ENCODE results near the gene ATP10A.

Gene ATP10A

GRCh38 chr15:25863111-25863967 lies at the start of gene ATP10A:
TSS of gene ATP10A (minus strand) at chr15:25863327. CDS start at chr15:25863096, 231 bp downstream.
- TF ChIP-seq CTCF (IDR thresholded peaks at IDR 0.05; ENCODE audit: low read depth, low read length): peak; percentile 2
- peak; percentile 57 for DNase-seq (ENCODE audit: low read depth, low spot score)
- peak within 1 kb of the TSS; percentile 55 for H3K4me3 ChIP-seq (ENCODE audit: low read depth, low read length)

GRCh38 chr15:25912035-25912434 lies 48.9 kb upstream of the ATP10A start:
- no peak for DNase-seq (ENCODE audit: low read depth, low spot score)
- H3K4me3 ChIP-seq (ENCODE audit: low read depth, low read length): no peak overlapping the region
- in situ Hi-C loops (cut with HindIII; ENCODE audit: low sequenced_read_pairs): no loop called here
- TF ChIP-seq CTCF (IDR thresholded peaks at IDR 0.05; ENCODE audit: low read depth, low read length): no peak

More at GRCh38 chr15:25863111-25863967, at the start of gene ATP10A:
- in situ Hi-C loops (cut with HindIII; ENCODE audit: low sequenced_read_pairs): no loop called here

- in situ Hi-C loops (cut with HindIII; ENCODE audit: low sequenced_read_pairs): no loop called here
These were observed 47.7 kb upstream of the ATP10A start for GRCh38 chr15:25910832-25911231.

GRCh38 chr15:25909806-25910205 lies 46.7 kb upstream of the ATP10A start:
- H3K4me3 ChIP-seq (ENCODE audit: low read depth, low read length): no peak overlapping the region
- TF ChIP-seq CTCF (IDR thresholded peaks at IDR 0.05; ENCODE audit: low read depth, low read length): no peak
- in situ Hi-C loops (cut with HindIII; ENCODE audit: low sequenced_read_pairs): no loop called here
- no peak for DNase-seq (ENCODE audit: low read depth, low spot score)

More at GRCh38 chr15:25910832-25911231, 47.7 kb upstream of the ATP10A start:
- no peak overlapping the region for H3K4me3 ChIP-seq (ENCODE audit: low read depth, low read length)
- no peak for TF ChIP-seq CTCF (IDR thresholded peaks at IDR 0.05; ENCODE audit: low read depth, low read length)
- no peak for DNase-seq (ENCODE audit: low read depth, low spot score)

GRCh38 chr15:25909325-25909724 lies 46.2 kb upstream of the ATP10A start:
- in situ Hi-C loops (cut with HindIII; ENCODE audit: low sequenced_read_pairs): no loop called here
- no peak for DNase-seq (ENCODE audit: low read depth, low spot score)
- no peak overlapping the region for H3K4me3 ChIP-seq (ENCODE audit: low read depth, low read length)
- TF ChIP-seq CTCF (IDR thresholded peaks at IDR 0.05; ENCODE audit: low read depth, low read length): no peak

- no peak overlapping the region for H3K4me3 ChIP-seq (ENCODE audit: low read depth, low read length)
- DNase-seq (ENCODE audit: low read depth, low spot score): peak; percentile 68
- TF ChIP-seq CTCF (IDR thresholded peaks at IDR 0.05; ENCODE audit: low read depth, low read length): no peak
These were observed 42.0 kb upstream of the ATP10A start for GRCh38 chr15:25905140-25905539.

More at GRCh38 chr15:25905140-25905539, 42.0 kb upstream of the ATP10A start:
- in situ Hi-C loops (cut with HindIII; ENCODE audit: low sequenced_read_pairs): no loop called here
